GM06990 (cell line): Measurements from ENCODE around the gene PPP1R13L.

Experiments
- DNase-seq: peaks from one replicate; pipeline ENCODE4 v3.0.0-alpha.2; 2011; ENCODE audit not compliant: insufficient read length; ENCODE audit errors: extremely low read depth
- H3K27me3 ChIP-seq: replicated peaks from 2 replicates; pipeline ENCODE4 v1.6.0; 2011; ENCODE audit warnings: low read length; ENCODE audit not compliant: control insufficient read depth, insufficient read depth
- H3K36me3 ChIP-seq: 2 replicates; pipeline ENCODE4 v1.5.1; 2011; ENCODE audit warnings: low read length; ENCODE audit not compliant: control insufficient read depth, insufficient read depth
- H3K4me3 ChIP-seq: replicated peaks from 2 replicates; pipeline ENCODE4 v1.5.1; 2011; ENCODE audit warnings: low read depth, mild to moderate bottlenecking, control low read depth, low read length
- TF ChIP-seq, protein P1 (sequence below): IDR thresholded peaks from 2 replicates; pipeline ENCODE4 v1.5.1; 2011; ENCODE audit warnings: low read length, control low read depth, mild to moderate bottlenecking, inconsistent platforms; ENCODE audit not compliant: insufficient read depth, poor library complexity, severe bottlenecking

The PPP1R13L gene

GRCh38 chr19:45355402-45355801 is 49.5 kb downstream of the PPP1R13L start:
- no peak for DNase-seq
- Histone ChIP-seq H3K36me3 (peaks cover 34% of the 10 kb centered on the region), H3K4me3 (no peak overlapping the region), H3K27me3 (no peaks in the 10 kb centered on the region)
- TF ChIP-seq, protein P1, sequence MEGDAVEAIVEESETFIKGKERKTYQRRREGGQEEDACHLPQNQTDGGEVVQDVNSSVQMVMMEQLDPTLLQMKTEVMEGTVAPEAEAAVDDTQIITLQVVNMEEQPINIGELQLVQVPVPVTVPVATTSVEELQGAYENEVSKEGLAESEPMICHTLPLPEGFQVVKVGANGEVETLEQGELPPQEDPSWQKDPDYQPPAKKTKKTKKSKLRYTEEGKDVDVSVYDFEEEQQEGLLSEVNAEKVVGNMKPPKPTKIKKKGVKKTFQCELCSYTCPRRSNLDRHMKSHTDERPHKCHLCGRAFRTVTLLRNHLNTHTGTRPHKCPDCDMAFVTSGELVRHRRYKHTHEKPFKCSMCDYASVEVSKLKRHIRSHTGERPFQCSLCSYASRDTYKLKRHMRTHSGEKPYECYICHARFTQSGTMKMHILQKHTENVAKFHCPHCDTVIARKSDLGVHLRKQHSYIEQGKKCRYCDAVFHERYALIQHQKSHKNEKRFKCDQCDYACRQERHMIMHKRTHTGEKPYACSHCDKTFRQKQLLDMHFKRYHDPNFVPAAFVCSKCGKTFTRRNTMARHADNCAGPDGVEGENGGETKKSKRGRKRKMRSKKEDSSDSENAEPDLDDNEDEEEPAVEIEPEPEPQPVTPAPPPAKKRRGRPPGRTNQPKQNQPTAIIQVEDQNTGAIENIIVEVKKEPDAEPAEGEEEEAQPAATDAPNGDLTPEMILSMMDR, result no peak

DNA sequence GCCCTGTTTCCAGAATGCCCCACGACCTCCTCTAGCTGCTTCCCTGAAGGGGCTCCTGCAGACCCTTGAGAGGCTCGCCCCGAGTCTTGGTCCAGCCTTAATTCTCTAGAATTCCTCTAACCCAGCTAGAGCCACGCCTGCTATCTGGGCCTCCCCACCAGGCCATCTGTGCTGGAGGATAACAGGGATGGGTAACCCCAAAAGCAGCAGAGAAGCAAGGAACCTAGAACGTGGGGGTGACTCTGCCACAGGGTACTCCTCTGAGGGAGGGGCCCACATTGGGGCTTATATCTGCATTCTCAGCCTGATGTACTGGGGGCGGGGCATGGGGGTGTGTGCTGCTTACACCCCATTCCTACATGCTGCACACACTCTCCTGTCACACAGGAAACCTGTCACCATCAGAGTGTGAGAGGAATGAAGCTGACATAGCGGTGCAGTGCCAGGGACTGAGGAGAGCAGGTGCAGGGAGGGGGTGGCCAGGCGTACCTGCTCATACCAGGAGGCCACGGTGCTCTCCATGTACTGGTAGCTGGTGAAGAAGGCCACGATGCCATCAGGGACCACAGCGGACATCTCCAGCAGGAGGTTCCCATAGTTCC is 50.5 kb downstream of the PPP1R13L start:
- peaks cover 37% of the 10 kb centered on the region for H3K36me3 ChIP-seq
- TF ChIP-seq, protein P1, result no peak
- no peak for DNase-seq

DNA sequence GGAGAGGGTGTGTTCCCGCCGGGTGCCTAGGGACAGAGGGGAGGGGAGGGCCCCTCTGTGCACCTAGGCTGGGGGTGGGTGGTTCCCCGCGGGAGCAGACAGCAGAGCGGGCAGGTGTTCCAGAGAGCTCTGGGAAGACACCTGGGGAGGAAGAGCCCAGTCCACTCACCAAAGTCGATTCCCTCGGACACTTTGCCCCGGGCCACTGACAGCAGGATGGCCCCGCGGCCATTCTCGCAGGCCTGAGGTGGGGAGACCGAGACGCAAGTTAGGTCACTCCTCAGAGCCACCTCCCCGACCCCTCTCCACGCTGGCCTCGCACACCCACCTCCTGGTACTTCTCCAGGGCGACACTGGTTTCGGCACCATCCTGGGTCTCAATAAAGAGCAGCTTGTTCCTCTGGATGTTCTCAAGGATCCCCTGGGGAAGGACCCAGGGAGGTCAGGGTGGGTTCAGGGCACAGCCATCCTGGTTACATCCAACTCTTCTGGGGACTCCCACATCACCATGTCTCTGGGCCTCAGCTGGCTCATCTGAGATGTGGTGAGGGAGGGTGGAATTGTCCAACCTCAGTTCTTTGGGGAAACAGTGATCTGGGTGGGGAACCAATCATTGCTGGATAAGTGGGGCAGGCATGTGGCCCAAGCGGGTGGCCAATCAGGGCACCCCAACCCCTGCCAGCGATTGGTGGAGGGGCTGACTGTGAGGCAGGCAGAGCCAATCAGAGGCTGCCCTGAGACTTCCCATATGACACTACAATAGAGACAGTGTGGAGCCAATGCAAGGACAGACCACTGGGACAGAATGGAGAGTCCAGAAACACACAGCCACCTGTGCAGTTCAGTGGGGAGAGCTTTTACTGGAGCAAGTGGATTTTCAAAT is 51.7 kb downstream of the PPP1R13L start:
- H3K36me3 ChIP-seq, result peaks cover 37% of the 10 kb centered on the region
- no peak for DNase-seq
- no peak overlapping the region for H3K4me3 ChIP-seq
- TF ChIP-seq, protein P1, result no peak
- H3K27me3 ChIP-seq, result no peaks in the 10 kb centered on the region

More for the DNA sequence above, 50.5 kb downstream of the PPP1R13L start:
- Histone ChIP-seq H3K27me3 (no peaks in the 10 kb centered on the region), H3K4me3 (no peak overlapping the region)

- Histone ChIP-seq H3K4me3 (no peak overlapping the region), H3K27me3 (no peaks in the 10 kb centered on the region), H3K36me3 (peaks cover 36% of the 10 kb centered on the region)
- TF ChIP-seq, protein P1, result no peak
- no peak for DNase-seq
Observed at GRCh38 chr19:45352471-45352870, 52.4 kb downstream of the PPP1R13L start.

- TF ChIP-seq, protein P1, result no peak
- H3K4me3 ChIP-seq, result no peak overlapping the region
- H3K27me3 ChIP-seq, result no peaks in the 10 kb centered on the region
- peaks cover 34% of the 10 kb centered on the region for H3K36me3 ChIP-seq
- no peak for DNase-seq
Observed at GRCh38 chr19:45352062-45352461, 52.8 kb downstream of the PPP1R13L start.
